Adrenal gland (tissue), 12 donors: ENCODE measurements around the gene DNTT. TPM values are rescaled to one million over a fixed set of nuclear protein-coding genes. Genes with fewer than 3 reads are reported as not detected.

ENCODE experiments used
- DNase-seq, 7 donors: peaks; one replicate each; pipeline ENCODE4 v3.0.0-alpha.2; 2019 to 2020
- H3K27ac ChIP-seq, 5 donors: fragments of 200-600 bp; sonication (generic) in 4 of 5; 1 replicate in 3 of 5; 2 replicates in 2 of 5; pipeline versions ENCODE4 v1.5.1 to v1.8.0; 2016 to 2020; ENCODE audit warnings: mild to moderate bottlenecking in 1 of 5
- H3K27me3 ChIP-seq: fragments of 200-600 bp; 2 replicates; pipeline ENCODE4 v1.8.0; 2021
- H3K36me3 ChIP-seq, 2 donors: fragments of 200-600 bp; replicated peaks in 1 of 2; 1 replicate in 1 of 2; 2 replicates in 1 of 2; pipeline versions ENCODE4 v1.5.1 to v1.8.0; 2018 to 2022
- H3K4me1 ChIP-seq, 2 donors: fragments of 200-600 bp; replicated peaks in 1 of 2; 1 replicate in 1 of 2; 2 replicates in 1 of 2; pipeline versions ENCODE4 v1.5.1 to v1.8.0; 2018 to 2021
- H3K4me3 ChIP-seq, 4 donors: fragments of 200-600 bp; sonication (generic) in 3 of 4; one replicate each; pipeline ENCODE4 v1.5.1; 2016 to 2018
- H3K9me3 ChIP-seq, 3 donors: fragments of 200-600 bp; sonication (generic) in 1 of 3; replicated peaks in 1 of 3; 1 replicate in 2 of 3; 2 replicates in 1 of 3; pipeline versions ENCODE4 v1.5.1 to v1.8.0; 2016 to 2021
- POLR2A ChIP-seq, 2 donors: fragments of 450-650 bp; IDR thresholded peaks; one replicate each; pipeline ENCODE4 v1.6.1; 2017; ENCODE audit warnings: antibody characterized with exemption in 2 of 2, mild to moderate bottlenecking in 2 of 2, moderate library complexity in 1 of 2
- WGBS, 4 donors: extraction: QIAGEN DNeasy Blood & Tissue Kit in 2 of 4; methylation state at CpG; one replicate each; pipeline versions ENCODE4 v1.1.5 to v1.1.7; 2013 to 2017; 5-methylcytosine and 5-hydroxymethylcytosine counted together
- intact Hi-C, 2 donors: fragments of 100-400 bp; cut with DNase I; formaldehyde crosslinking; loops; one replicate each; pipeline versions ENCODE4 v1.14.1 to v1.15.0; 2022 to 2023
- polyA plus RNA-seq, 3 donors: library from polyadenylated mRNA; stranded (reverse); fragments of 200-250 nt in 2 of 3; fragments of 350-450 nt in 1 of 3; fragmentation: Illumina TruSeq in 1 of 3; extraction: RNeasy Lipid Tissue Mini Kit (QIAGEN cat#74804) in 1 of 3; gene quantifications; one replicate each; pipeline ENCODE4 v1.2.3, GENCODE V29; 2013 to 2014
- total RNA-seq, 9 donors: library from RNA; depleted of rRNA in 4 of 9; stranded (reverse); fragments of >200 nt in 4 of 9; fragments of 120-200 nt in 1 of 9; fragmentation: NEBNext Ultra II Directional in 1 of 9; extraction: Animal tissue kit (Norgen Biotek cat#: 25700) in 1 of 9; gene quantifications; one replicate each; pipeline versions ENCODE4 v1.1.0 to v1.2.4, GENCODE V29; 2013 to 2023
- TF ChIP-seq, protein P1 (sequence below), 6 experiments: fragments of 450-650 bp in 4 of 6; fragments of 200-600 bp in 2 of 6; sonication (generic) in 1 of 6; IDR thresholded peaks; 1 replicate in 5 of 6; 2 replicates in 1 of 6; pipeline versions ENCODE4 v1.5.1 to v1.8.0; 2016 to 2021; ENCODE audit warnings: antibody characterized with exemption in 6 of 6, mild to moderate bottlenecking in 2 of 6, moderate library complexity in 1 of 6
- donor health status: healthy with polysubstance abuse.
- donor health status: Bipolar disorder and iron deficiency.
- donor health status: DM: yes; HTN: yes; CAD: no.
- donor health status: DM: no; HTN: no; CAD: no.
- donor health status: DM: no; HTN: no; CAD: no.
- donor health status: DM: yes; HTN: yes; CAD: no.

Gene DNTT
- total and polyA plus RNA-seq, 12 donors, result not detected

DNA sequence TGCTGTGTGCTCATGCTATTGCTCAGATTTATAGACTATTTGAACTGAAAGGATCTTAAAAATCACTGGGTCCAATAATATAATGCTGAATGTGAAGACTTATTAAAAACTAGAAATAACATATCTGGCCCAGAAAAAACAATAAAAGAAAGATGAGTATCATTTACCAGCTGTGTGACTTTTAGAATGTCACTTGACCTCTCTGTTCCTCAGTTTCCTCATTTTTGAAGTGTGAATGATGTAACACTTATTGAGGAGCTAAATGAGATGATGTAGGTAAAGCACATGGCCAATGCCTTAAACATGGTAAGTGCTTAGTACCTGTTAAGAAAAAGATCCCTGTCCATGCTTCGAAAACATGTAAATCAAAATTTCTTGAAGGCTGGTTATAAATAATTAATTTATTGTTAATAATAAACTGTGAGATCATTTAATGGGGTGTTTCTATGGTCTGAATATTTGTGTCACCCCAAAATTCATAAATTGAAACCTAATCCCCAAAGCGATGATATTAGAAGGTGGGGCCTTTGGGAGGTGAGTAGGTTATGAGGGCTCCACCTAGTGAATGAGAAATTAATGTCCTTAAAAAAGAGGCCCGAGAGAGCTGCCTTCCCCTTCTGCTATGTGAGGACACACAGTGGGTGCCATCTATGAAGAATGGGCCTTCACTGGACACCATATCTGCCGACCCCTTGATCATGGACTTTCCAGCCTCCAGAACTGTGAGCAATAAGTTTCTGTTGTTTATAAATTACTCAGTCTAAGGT is 13.0 kb downstream of the DNTT start:
- Histone ChIP-seq H3K4me1 (no peaks in the 10 kb centered on the region), H3K36me3 (no peaks in the 10 kb centered on the region), H3K27ac (no peak overlapping the region), H3K4me3 (no peak overlapping the region), H3K27me3 (peaks cover 10% of the 10 kb centered on the region), H3K9me3 (no peaks in the 10 kb centered on the region)
- WGBS, 4 donors, result 79 to 84% (median 79%) methylated on average over 4 of the region's 4 CpGs
- TF ChIP-seq POLR2A (IDR thresholded peaks at IDR 0.05), result no peak
- TF ChIP-seq, protein P1, sequence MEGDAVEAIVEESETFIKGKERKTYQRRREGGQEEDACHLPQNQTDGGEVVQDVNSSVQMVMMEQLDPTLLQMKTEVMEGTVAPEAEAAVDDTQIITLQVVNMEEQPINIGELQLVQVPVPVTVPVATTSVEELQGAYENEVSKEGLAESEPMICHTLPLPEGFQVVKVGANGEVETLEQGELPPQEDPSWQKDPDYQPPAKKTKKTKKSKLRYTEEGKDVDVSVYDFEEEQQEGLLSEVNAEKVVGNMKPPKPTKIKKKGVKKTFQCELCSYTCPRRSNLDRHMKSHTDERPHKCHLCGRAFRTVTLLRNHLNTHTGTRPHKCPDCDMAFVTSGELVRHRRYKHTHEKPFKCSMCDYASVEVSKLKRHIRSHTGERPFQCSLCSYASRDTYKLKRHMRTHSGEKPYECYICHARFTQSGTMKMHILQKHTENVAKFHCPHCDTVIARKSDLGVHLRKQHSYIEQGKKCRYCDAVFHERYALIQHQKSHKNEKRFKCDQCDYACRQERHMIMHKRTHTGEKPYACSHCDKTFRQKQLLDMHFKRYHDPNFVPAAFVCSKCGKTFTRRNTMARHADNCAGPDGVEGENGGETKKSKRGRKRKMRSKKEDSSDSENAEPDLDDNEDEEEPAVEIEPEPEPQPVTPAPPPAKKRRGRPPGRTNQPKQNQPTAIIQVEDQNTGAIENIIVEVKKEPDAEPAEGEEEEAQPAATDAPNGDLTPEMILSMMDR (IDR thresholded peaks at IDR 0.05), result no peak
- DNase-seq, result no peak
- intact Hi-C loops, result no loop called here

DNA sequence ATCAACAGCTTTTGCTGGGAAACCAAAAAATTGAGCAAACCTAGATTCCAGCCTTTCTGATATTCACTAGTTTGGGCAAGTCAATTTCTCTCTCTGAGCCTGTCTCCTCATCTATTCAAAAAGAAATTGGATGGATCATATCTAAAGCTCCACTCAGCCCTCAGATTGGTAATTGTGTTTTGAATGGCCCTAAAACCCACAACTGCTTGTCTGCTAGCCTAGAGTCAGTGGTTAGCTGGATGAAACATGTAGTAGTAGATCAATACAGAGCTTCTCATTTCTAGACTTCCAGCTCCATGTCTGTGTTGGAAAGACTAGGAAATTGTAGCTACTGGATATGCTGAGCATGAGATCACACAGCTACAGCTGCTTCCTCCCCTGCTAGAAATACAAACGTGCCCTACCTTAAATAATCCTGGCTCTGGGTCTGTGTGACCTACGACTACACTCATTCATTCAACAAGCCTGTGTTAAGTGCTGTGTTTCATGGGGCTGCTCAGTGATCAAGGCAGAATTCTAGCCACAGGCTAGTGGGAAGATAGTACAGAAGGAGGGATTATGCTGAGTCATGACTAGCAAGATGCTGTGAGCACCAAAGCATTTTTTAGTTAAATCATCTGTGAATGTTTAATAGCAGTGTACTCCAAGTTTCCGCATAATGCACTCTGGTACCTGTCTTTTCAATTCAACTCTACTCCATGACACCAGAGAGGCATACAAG is 15.7 kb downstream of the DNTT start:
- intact Hi-C loops, result no loop called here
- no peaks in the 10 kb centered on the region for H3K36me3 ChIP-seq
- H3K4me3 ChIP-seq, result no peak overlapping the region
- H3K4me1 ChIP-seq, result no peaks in the 10 kb centered on the region
- H3K27me3 ChIP-seq, result peaks cover 4% of the 10 kb centered on the region
- WGBS, 4 donors, result 38 to 45% (median 42%) methylated on average over 3 of the region's 3 CpGs
- no peaks in the 10 kb centered on the region for H3K9me3 ChIP-seq
- no peak for DNase-seq
- no peak overlapping the region for H3K27ac ChIP-seq
- TF ChIP-seq, protein P1 (IDR thresholded peaks at IDR 0.05), result no peak
- TF ChIP-seq POLR2A (IDR thresholded peaks at IDR 0.05), result no peak

DNA sequence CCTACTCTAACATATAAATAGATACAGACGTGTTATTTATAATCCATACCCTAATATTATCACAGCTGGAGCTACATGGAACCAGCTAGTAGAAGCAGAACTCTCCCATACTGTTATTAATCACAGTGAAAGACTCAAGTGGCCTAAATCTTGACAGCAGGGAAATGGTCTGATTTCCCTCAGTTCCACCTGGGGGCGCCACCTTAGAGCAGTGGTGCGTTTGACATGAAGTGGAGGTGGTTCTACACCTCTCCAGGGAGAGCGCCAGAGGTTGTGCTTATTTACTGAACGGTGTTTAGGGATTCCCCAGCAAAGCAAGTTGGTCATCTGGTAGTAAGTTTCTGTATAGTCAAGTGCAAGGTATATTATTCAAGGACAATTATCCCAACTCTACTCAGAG is 17.6 kb downstream of the DNTT start:
- no peak for DNase-seq
- Histone ChIP-seq H3K27me3 (peaks cover 4% of the 10 kb centered on the region), H3K9me3 (no peaks in the 10 kb centered on the region), H3K36me3 (no peaks in the 10 kb centered on the region), H3K27ac (no peak overlapping the region), H3K4me3 (no peak overlapping the region), H3K4me1 (no peaks in the 10 kb centered on the region)
- TF ChIP-seq, protein P1 (IDR thresholded peaks at IDR 0.05), result no peak
- intact Hi-C loops, result no loop called here
- WGBS, 4 donors, result 51 to 58% (median 55%) methylated on average over 5 of the region's 5 CpGs

DNA sequence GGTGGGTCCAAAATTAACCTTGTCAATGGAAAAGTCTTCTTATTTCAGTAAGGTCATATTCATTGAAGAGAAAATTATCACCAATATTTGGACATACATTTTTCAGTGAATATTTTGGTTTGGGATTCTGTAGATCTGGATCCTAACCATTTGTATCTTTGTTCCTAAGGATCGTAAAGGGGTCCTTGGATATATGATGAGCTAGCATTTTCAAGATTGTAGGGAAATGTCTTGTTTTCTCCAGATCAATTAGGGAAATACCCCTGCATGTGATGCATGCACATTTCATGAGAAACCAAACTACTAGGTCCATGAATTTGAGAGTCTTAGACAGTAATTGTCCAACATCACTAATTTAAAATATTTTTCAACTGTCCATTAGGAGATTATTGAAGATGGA is 18.0 kb downstream of the DNTT start:
- Histone ChIP-seq H3K4me3 (no peak overlapping the region), H3K4me1 (no peaks in the 10 kb centered on the region), H3K27ac (no peak overlapping the region), H3K9me3 (no peaks in the 10 kb centered on the region), H3K36me3 (no peaks in the 10 kb centered on the region), H3K27me3 (peaks cover 4% of the 10 kb centered on the region)
- 71 to 80% (median 75%) methylated on average over 1 of the region's 1 CpG for WGBS, 4 donors
- DNase-seq, result no peak
- TF ChIP-seq, protein P1 (IDR thresholded peaks at IDR 0.05), result no peak
- TF ChIP-seq POLR2A (IDR thresholded peaks at IDR 0.05), result no peak
- intact Hi-C loops, result no loop called here
